ENCODE results near the gene SNW1.
"Not testable (repeated sequence)": the region's sequence is repeated elsewhere in the genome, so short reads cannot be mapped to it uniquely, and the experiment has no call there.

The SNW1 gene

GRCh38 chr14:77791225-77791600 is 30.3 kb upstream of the SNW1 start:
- H3K4me3 ChIP-seq (ENCODE audit: low read length) = no peak overlapping the region
- no peaks in the 10 kb centered on the region for H3K36me3 ChIP-seq (ENCODE audit: control insufficient read depth, insufficient read depth, low read length)
- no peaks in the 10 kb centered on the region for H3K9me3 ChIP-seq (ENCODE audit: control insufficient read depth, insufficient read depth, low read length)
- no peak overlapping the region for H3K27ac ChIP-seq (ENCODE audit: low read length)
- no peaks in the 10 kb centered on the region for H3K4me1 ChIP-seq (ENCODE audit: control insufficient read depth, insufficient read depth, low read length)
- no CpG with 5 or more reads among the region's 1 CpG for WGBS (ENCODE audit: insufficient coverage, insufficient read length)
- no peaks in the 10 kb centered on the region for H3K27me3 ChIP-seq (ENCODE audit: control insufficient read depth, insufficient read depth, low read length)
- no peak for DNase-seq (ENCODE audit: low read depth, low spot score)

GRCh38 chr14:77790566-77791224 is 29.7 kb upstream of the SNW1 start:
- no peak overlapping the region for H3K27ac ChIP-seq (ENCODE audit: low read length)
- no peaks in the 10 kb centered on the region for H3K36me3 ChIP-seq (ENCODE audit: control insufficient read depth, insufficient read depth, low read length)
- no peak overlapping the region for H3K4me3 ChIP-seq (ENCODE audit: low read length)
- no CpG with 5 or more reads among the region's 6 CpGs for WGBS (ENCODE audit: insufficient coverage, insufficient read length)
- H3K27me3 ChIP-seq (ENCODE audit: control insufficient read depth, insufficient read depth, low read length) = no peaks in the 10 kb centered on the region
- no peak for DNase-seq (ENCODE audit: low read depth, low spot score)
- no peaks in the 10 kb centered on the region for H3K4me1 ChIP-seq (ENCODE audit: control insufficient read depth, insufficient read depth, low read length)
- no peaks in the 10 kb centered on the region for H3K9me3 ChIP-seq (ENCODE audit: control insufficient read depth, insufficient read depth, low read length)

GRCh38 chr14:77786148-77786547 is 25.2 kb upstream of the SNW1 start:
- WGBS (ENCODE audit: insufficient coverage, insufficient read length) = no CpG with 5 or more reads among the region's 4 CpGs

GRCh38 chr14:77782202-77782601 is 21.2 kb upstream of the SNW1 start:
- Histone ChIP-seq H3K27me3 (ENCODE audit: control insufficient read depth, insufficient read depth, low read length) (no peaks in the 10 kb centered on the region), H3K9me3 (ENCODE audit: control insufficient read depth, insufficient read depth, low read length) (no peaks in the 10 kb centered on the region), H3K27ac (ENCODE audit: low read length) (no peak overlapping the region), H3K36me3 (ENCODE audit: control insufficient read depth, insufficient read depth, low read length) (no peaks in the 10 kb centered on the region), H3K4me1 (ENCODE audit: control insufficient read depth, insufficient read depth, low read length) (no peaks in the 10 kb centered on the region), H3K4me3 (ENCODE audit: low read length) (no peak overlapping the region)
- no peak for DNase-seq (ENCODE audit: low read depth, low spot score)

More at GRCh38 chr14:77786148-77786547, 25.2 kb upstream of the SNW1 start:
- Histone ChIP-seq H3K9me3 (ENCODE audit: control insufficient read depth, insufficient read depth, low read length) (no peaks in the 10 kb centered on the region), H3K27me3 (ENCODE audit: control insufficient read depth, insufficient read depth, low read length) (no peaks in the 10 kb centered on the region), H3K4me1 (ENCODE audit: control insufficient read depth, insufficient read depth, low read length) (no peaks in the 10 kb centered on the region), H3K4me3 (ENCODE audit: low read length) (no peak overlapping the region), H3K36me3 (ENCODE audit: control insufficient read depth, insufficient read depth, low read length) (no peaks in the 10 kb centered on the region), H3K27ac (ENCODE audit: low read length) (no peak overlapping the region)
- DNase-seq (ENCODE audit: low read depth, low spot score) = no peak

- not testable (repeated sequence) for H3K36me3 ChIP-seq (ENCODE audit: control insufficient read depth, insufficient read depth, low read length); H3K27ac ChIP-seq (ENCODE audit: low read length); H3K4me3 ChIP-seq (ENCODE audit: low read length); H3K9me3 ChIP-seq (ENCODE audit: control insufficient read depth, insufficient read depth, low read length); DNase-seq (ENCODE audit: low read depth, low spot score); H3K27me3 ChIP-seq (ENCODE audit: control insufficient read depth, insufficient read depth, low read length); H3K4me1 ChIP-seq (ENCODE audit: control insufficient read depth, insufficient read depth, low read length)
- WGBS (ENCODE audit: insufficient coverage, insufficient read length) = no CpG with 5 or more reads among the region's 4 CpGs
Measured at GRCh38 chr14:77773966-77774365, 13.0 kb upstream of the SNW1 start.

GRCh38 chr14:77768442-77769069 is 7.6 kb upstream of the SNW1 start:
- H3K9me3 ChIP-seq (ENCODE audit: control insufficient read depth, insufficient read depth, low read length); H3K27ac ChIP-seq (ENCODE audit: low read length); H3K27me3 ChIP-seq (ENCODE audit: control insufficient read depth, insufficient read depth, low read length); H3K4me3 ChIP-seq (ENCODE audit: low read length); H3K4me1 ChIP-seq (ENCODE audit: control insufficient read depth, insufficient read depth, low read length); H3K36me3 ChIP-seq (ENCODE audit: control insufficient read depth, insufficient read depth, low read length); DNase-seq (ENCODE audit: low read depth, low spot score): not testable (repeated sequence)
- no CpG with 5 or more reads among the region's 2 CpGs for WGBS (ENCODE audit: insufficient coverage, insufficient read length)

GRCh38 chr14:77763978-77764377 is 3.0 kb upstream of the SNW1 start:
- no peak overlapping the region for H3K27ac ChIP-seq (ENCODE audit: low read length)

GRCh38 chr14:77763316-77763715 is 2.4 kb upstream of the SNW1 start:
- no peaks in the 10 kb centered on the region for H3K27me3 ChIP-seq (ENCODE audit: control insufficient read depth, insufficient read depth, low read length)
- H3K4me3 ChIP-seq (ENCODE audit: low read length) = no peak overlapping the region
- no peak overlapping the region for H3K27ac ChIP-seq (ENCODE audit: low read length)
- WGBS (ENCODE audit: insufficient coverage, insufficient read length) = no CpG with 5 or more reads among the region's 1 CpG
- H3K4me1 ChIP-seq (ENCODE audit: control insufficient read depth, insufficient read depth, low read length) = no peaks in the 10 kb centered on the region
- no peaks in the 10 kb centered on the region for H3K36me3 ChIP-seq (ENCODE audit: control insufficient read depth, insufficient read depth, low read length)
- H3K9me3 ChIP-seq (ENCODE audit: control insufficient read depth, insufficient read depth, low read length) = no peaks in the 10 kb centered on the region
- no peak for DNase-seq (ENCODE audit: low read depth, low spot score)

More at GRCh38 chr14:77763978-77764377, 3.0 kb upstream of the SNW1 start:
- no peaks in the 10 kb centered on the region for H3K9me3 ChIP-seq (ENCODE audit: control insufficient read depth, insufficient read depth, low read length)
- no peaks in the 10 kb centered on the region for H3K27me3 ChIP-seq (ENCODE audit: control insufficient read depth, insufficient read depth, low read length)
- H3K36me3 ChIP-seq (ENCODE audit: control insufficient read depth, insufficient read depth, low read length) = no peaks in the 10 kb centered on the region
- no CpG with 5 or more reads among the region's 3 CpGs for WGBS (ENCODE audit: insufficient coverage, insufficient read length)
- H3K4me3 ChIP-seq (ENCODE audit: low read length) = no peak overlapping the region
- no peaks in the 10 kb centered on the region for H3K4me1 ChIP-seq (ENCODE audit: control insufficient read depth, insufficient read depth, low read length)
- DNase-seq (ENCODE audit: low read depth, low spot score) = no peak

- no peaks in the 10 kb centered on the region for H3K9me3 ChIP-seq (ENCODE audit: control insufficient read depth, insufficient read depth, low read length)
- no peaks in the 10 kb centered on the region for H3K36me3 ChIP-seq (ENCODE audit: control insufficient read depth, insufficient read depth, low read length)
- DNase-seq (ENCODE audit: low read depth, low spot score) = no peak
- no peak overlapping the region for H3K27ac ChIP-seq (ENCODE audit: low read length)
- no peaks in the 10 kb centered on the region for H3K27me3 ChIP-seq (ENCODE audit: control insufficient read depth, insufficient read depth, low read length)
- H3K4me1 ChIP-seq (ENCODE audit: control insufficient read depth, insufficient read depth, low read length) = no peaks in the 10 kb centered on the region
- H3K4me3 ChIP-seq (ENCODE audit: low read length) = peak overlapping the region; percentile 89; the same call in 1 of the 2 replicates
- WGBS (ENCODE audit: insufficient coverage, insufficient read length) = no CpG with 5 or more reads among the region's 24 CpGs
Measured at GRCh38 chr14:77761205-77761931, 412 bp upstream of the SNW1 start.

GRCh38 chr14:77752799-77753516 is 8.0 kb downstream of the SNW1 start:
- peaks cover 5% of the 10 kb centered on the region; the same call in 1 of the 2 replicates for H3K36me3 ChIP-seq (ENCODE audit: control insufficient read depth, insufficient read depth, low read length)
- H3K27ac ChIP-seq (ENCODE audit: low read length) = no peak overlapping the region
- H3K4me1 ChIP-seq (ENCODE audit: control insufficient read depth, insufficient read depth, low read length) = no peaks in the 10 kb centered on the region
- no peak for DNase-seq (ENCODE audit: low read depth, low spot score)
- no peaks in the 10 kb centered on the region for H3K27me3 ChIP-seq (ENCODE audit: control insufficient read depth, insufficient read depth, low read length)
- no peak overlapping the region for H3K4me3 ChIP-seq (ENCODE audit: low read length)
- WGBS (ENCODE audit: insufficient coverage, insufficient read length) = no CpG with 5 or more reads among the region's 3 CpGs
- H3K9me3 ChIP-seq (ENCODE audit: control insufficient read depth, insufficient read depth, low read length) = no peaks in the 10 kb centered on the region

All from iPS DF 6.9 (cell line).